Measurements from ENCODE around the gene NETO2. TPM values are rescaled to one million over a fixed set of nuclear protein-coding genes. Genes with fewer than 3 reads are reported as not detected.
"Not testable (repeated sequence)": the region's sequence is repeated elsewhere in the genome, so short reads cannot be mapped to it uniquely, and the experiment has no call there.

The NETO2 gene
- total and polyA plus RNA-seq, 10 donors = 6.6 to 59.8 (median 22.2) TPM

GRCh38 chr16:47109361-47109760 is 34.4 kb downstream of the NETO2 start:
- Histone ChIP-seq H3K27me3 (replicated peaks in 1 of 7) (no peaks in the 10 kb centered on the region), H3K36me3 (peaks cover 0 to 4% (median 0%) of the 10 kb centered on the region in 6 donors), H3K4me3 (no peak overlapping the region), H3K9me3 (no peaks in the 10 kb centered on the region), H3K27ac (no peak overlapping the region), H3K4me1 (no peaks in the 10 kb centered on the region)
- TF ChIP-seq CTCF (IDR thresholded peaks at IDR 0.05 in 8 of 11, conservative IDR thresholded peaks at IDR 0.05 in 3 of 11) (no peak), POLR2AphosphoS5 (IDR thresholded peaks at IDR 0.05) (no peak), POLR2A (IDR thresholded peaks at IDR 0.05) (no peak)
- no peak for DNase-seq
- intact Hi-C loops (cut with DNase I; ENCODE audit: low total_unique reads) = no loop called here
- WGBS, 5 donors = 51 to 88% (median 63%) methylated on average over 5 of the region's 5 CpGs

- H3K4me1 ChIP-seq; H3K36me3 ChIP-seq; DNase-seq; H3K27me3 ChIP-seq (replicated peaks in 1 of 7); intact Hi-C loops (cut with DNase I; ENCODE audit: low total_unique reads); H3K9me3 ChIP-seq; H3K4me3 ChIP-seq; H3K27ac ChIP-seq: not testable (repeated sequence)
- WGBS, 5 donors = 94 to 98% (median 97%) methylated on average over 4 of the region's 4 CpGs
Observed at GRCh38 chr16:47102921-47103320, 40.8 kb downstream of the NETO2 start.

GRCh38 chr16:47097154-47097553 is 46.6 kb downstream of the NETO2 start:
- H3K27me3 ChIP-seq (replicated peaks in 1 of 7); H3K4me3 ChIP-seq; intact Hi-C loops (cut with DNase I; ENCODE audit: low total_unique reads); H3K27ac ChIP-seq; H3K9me3 ChIP-seq; DNase-seq; H3K4me1 ChIP-seq: not testable (repeated sequence)
- 76 to 97% (median 82%) methylated on average over 4 to 6 of the region's 6 CpGs for WGBS, 5 donors
- H3K36me3 ChIP-seq = peaks cover 0 to 13% (median 0%) of the 10 kb centered on the region in 6 donors

- Histone ChIP-seq H3K27me3 (replicated peaks in 1 of 7) (no peaks in the 10 kb centered on the region), H3K27ac (no peak overlapping the region), H3K9me3 (no peaks in the 10 kb centered on the region), H3K36me3 (peaks cover 0 to 13% (median 0%) of the 10 kb centered on the region in 6 donors), H3K4me3 (no peak overlapping the region), H3K4me1 (no peaks in the 10 kb centered on the region)
- no peak for TF ChIP-seq POLR2AphosphoS5 (IDR thresholded peaks at IDR 0.05)
- no peak for TF ChIP-seq POLR2A (IDR thresholded peaks at IDR 0.05)
- TF ChIP-seq CTCF (IDR thresholded peaks at IDR 0.05 in 8 of 11, conservative IDR thresholded peaks at IDR 0.05 in 3 of 11) = no peak
- intact Hi-C loops (cut with DNase I; ENCODE audit: low total_unique reads) = no loop called here
- DNase-seq = no peak
- 66 to 86% (median 84%) methylated on average over 1 of the region's 1 CpG for WGBS, 5 donors
Observed at GRCh38 chr16:47096297-47096696, 47.4 kb downstream of the NETO2 start.

GRCh38 chr16:47084198-47084597 is 59.5 kb downstream of the NETO2 start:
- no peaks in the 10 kb centered on the region for H3K9me3 ChIP-seq
- no peak for TF ChIP-seq CTCF (IDR thresholded peaks at IDR 0.05 in 8 of 11, conservative IDR thresholded peaks at IDR 0.05 in 3 of 11)
- TF ChIP-seq POLR2A (IDR thresholded peaks at IDR 0.05) = no peak
- TF ChIP-seq POLR2AphosphoS5 (IDR thresholded peaks at IDR 0.05) = no peak
- no peak overlapping the region for H3K4me3 ChIP-seq
- no peaks in the 10 kb centered on the region for H3K27me3 ChIP-seq (replicated peaks in 1 of 7)
- H3K27ac ChIP-seq = no peak overlapping the region
- DNase-seq = no peak
- peaks cover 0 to 14% (median 0%) of the 10 kb centered on the region in 6 donors for H3K36me3 ChIP-seq
- no peaks in the 10 kb centered on the region for H3K4me1 ChIP-seq
- WGBS, 5 donors = 92 to 95% (median 93%) methylated on average over 6 of the region's 6 CpGs
- intact Hi-C loops (cut with DNase I; ENCODE audit: low total_unique reads) = no loop called here
